GM21619 (cell line): Measurements from ENCODE around the gene RABGGTA.

ENCODE experiments used
- ATAC-seq: cut with Tn5 transposase; IDR thresholded peaks from one replicate; pipeline ENCODE4 v1.9.1; 2021; ENCODE audit not compliant: unreplicated experiment

Gene RABGGTA, protein sequence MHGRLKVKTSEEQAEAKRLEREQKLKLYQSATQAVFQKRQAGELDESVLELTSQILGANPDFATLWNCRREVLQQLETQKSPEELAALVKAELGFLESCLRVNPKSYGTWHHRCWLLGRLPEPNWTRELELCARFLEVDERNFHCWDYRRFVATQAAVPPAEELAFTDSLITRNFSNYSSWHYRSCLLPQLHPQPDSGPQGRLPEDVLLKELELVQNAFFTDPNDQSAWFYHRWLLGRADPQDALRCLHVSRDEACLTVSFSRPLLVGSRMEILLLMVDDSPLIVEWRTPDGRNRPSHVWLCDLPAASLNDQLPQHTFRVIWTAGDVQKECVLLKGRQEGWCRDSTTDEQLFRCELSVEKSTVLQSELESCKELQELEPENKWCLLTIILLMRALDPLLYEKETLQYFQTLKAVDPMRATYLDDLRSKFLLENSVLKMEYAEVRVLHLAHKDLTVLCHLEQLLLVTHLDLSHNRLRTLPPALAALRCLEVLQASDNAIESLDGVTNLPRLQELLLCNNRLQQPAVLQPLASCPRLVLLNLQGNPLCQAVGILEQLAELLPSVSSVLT

GRCh38 chr14:24271134-24271833 lies at the start of gene RABGGTA:
Gene RABGGTA, minus strand, starts transcription at chr14:24271597. Its CDS starts 482 bp downstream, at chr14:24271115.
- ATAC-seq, result peak; percentile 81

- ATAC-seq, result no peak
These were observed 45.9 kb upstream of the RABGGTA start for GRCh38 chr14:24317141-24317928.

DNA sequence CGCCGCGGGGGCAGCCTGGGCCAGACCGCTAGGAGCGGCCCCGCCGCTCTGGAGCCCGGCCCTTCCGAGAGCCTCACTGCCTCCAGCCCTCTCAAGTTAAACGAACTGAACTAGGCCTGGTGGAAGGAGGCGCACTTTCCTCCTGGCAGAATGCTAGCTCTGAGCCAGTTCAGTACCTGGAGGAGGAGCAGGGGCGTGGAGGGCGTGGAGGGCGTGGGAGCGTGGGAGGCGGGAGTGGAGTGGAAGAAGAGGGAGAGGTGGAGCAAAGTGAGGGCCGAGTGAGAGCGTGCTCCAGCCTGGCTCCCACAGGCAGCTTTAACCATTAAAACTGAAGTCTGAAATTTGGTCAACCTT lies 45.2 kb upstream of the RABGGTA start:
- no peak for ATAC-seq

DNA sequence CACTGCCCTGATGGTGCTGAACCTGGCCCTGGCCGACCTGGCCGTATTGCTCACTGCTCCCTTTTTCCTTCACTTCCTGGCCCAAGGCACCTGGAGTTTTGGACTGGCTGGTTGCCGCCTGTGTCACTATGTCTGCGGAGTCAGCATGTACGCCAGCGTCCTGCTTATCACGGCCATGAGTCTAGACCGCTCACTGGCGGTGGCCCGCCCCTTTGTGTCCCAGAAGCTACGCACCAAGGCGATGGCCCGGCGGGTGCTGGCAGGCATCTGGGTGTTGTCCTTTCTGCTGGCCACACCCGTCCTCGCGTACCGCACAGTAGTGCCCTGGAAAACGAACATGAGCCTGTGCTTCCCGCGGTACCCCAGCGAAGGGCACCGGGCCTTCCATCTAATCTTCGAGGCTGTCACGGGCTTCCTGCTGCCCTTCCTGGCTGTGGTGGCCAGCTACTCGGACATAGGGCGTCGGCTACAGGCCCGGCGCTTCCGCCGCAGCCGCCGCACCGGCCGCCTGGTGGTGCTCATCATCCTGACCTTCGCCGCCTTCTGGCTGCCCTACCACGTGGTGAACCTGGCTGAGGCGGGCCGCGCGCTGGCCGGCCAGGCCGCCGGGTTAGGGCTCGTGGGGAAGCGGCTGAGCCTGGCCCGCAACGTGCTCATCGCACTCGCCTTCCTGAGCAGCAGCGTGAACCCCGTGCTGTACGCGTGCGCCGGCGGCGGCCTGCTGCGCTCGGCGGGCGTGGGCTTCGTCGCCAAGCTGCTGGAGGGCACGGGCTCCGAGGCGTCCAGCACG lies 44.6 kb upstream of the RABGGTA start:
- no peak for ATAC-seq

DNA sequence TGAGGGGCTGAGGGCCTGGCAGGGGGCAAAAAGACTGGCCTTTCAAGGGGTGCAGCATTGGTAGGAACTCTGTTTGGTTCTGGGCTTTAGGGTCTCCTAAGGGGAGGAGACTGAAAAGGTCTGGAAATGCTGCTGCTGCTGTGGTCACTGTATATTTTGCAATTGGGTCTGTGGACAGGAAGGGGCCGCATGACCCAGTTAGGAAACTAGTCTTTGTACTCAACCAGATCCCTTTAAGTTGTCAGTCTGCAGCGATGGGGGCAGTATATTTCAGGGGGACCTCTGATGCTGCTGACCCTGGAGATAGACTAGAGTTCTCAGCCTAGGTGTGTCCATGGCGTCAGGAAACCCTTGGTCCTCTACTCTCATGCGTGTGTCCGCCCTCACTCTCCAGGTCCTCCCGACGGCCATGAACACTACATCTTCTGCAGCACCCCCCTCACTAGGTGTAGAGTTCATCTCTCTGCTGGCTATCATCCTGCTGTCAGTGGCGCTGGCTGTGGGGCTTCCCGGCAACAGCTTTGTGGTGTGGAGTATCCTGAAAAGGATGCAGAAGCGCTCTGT lies 43.9 kb upstream of the RABGGTA start:
- ATAC-seq, result no peak

DNA sequence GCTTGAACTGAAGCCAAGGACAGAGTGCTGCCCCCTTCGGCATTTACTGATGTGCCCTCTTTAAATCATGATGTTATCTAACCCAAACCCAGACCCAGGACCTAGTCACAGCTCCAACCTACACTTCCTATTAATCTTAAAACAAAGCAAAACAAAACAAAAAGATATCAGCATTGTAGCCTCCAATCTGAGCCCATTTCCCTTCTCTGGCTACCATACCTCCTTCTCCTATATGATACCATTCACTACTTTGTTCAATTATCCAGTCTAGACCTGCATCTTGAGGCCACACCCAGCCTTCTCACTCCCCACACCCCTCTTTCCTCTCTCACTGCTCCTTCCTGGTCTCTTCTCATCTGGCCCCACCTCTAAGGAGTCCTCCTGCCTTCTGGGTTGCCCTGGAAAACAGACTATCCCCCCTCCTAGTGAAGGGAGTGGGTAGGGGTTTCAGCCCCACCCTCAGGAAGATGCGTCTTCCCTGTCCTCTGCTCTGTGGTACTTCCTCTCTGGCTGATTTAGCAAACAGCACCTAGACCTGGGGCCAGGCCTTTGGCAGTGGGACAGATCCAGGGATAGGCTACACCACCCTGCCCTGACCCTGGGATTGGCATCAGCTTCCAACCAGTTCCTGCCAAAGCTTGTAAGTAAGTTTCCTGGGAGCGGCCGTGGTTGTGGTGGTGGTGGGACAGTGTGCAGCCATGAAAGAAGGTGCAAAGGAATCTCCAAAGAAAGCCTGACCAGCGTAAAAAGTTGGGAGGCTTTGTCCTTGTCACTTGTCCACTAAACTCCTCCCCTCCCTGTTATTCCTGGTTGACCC lies 43.2 kb upstream of the RABGGTA start:
- no peak for ATAC-seq

- no peak for ATAC-seq
These were observed 42.5 kb upstream of the RABGGTA start for GRCh38 chr14:24313913-24314312.

GRCh38 chr14:24312736-24313507 lies 41.5 kb upstream of the RABGGTA start:
- no peak for ATAC-seq

DNA sequence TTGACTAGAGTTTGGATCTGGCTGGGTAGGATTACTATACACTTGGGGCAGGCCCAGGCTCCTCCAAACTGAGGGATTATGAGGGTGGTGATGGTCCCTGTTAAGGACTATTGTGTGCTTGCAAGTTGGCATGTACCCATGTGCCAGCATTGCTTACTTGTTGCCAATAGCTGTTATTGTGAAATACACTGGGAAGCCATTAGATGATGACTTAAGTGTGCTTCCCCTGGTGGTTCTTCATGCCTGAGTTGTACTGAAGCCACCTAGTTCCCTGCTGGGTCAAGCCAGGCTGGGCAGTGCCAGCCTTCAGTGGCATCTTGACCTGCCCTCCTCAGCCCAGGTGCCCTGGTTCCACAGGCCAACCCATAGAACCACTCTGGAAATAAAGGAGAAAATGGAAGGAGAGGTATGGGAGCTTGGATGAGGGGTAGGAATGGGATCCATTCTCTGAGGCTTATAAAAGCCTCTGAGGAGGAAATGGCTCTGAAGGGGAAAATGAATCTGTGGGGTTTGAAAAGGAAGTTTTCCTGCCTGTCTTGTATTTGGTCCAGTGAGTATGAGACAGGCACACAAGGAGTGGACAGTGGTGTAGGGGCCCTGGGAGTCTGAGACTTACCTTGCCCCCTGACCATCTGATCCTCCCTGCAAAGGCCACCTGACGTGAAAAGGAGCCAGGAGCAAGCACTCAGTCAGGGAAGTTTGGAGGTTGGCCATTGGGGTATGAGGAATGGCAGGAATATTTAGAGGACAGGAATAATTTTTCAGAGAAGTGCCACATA lies 40.6 kb upstream of the RABGGTA start:
- ATAC-seq, result no peak

DNA sequence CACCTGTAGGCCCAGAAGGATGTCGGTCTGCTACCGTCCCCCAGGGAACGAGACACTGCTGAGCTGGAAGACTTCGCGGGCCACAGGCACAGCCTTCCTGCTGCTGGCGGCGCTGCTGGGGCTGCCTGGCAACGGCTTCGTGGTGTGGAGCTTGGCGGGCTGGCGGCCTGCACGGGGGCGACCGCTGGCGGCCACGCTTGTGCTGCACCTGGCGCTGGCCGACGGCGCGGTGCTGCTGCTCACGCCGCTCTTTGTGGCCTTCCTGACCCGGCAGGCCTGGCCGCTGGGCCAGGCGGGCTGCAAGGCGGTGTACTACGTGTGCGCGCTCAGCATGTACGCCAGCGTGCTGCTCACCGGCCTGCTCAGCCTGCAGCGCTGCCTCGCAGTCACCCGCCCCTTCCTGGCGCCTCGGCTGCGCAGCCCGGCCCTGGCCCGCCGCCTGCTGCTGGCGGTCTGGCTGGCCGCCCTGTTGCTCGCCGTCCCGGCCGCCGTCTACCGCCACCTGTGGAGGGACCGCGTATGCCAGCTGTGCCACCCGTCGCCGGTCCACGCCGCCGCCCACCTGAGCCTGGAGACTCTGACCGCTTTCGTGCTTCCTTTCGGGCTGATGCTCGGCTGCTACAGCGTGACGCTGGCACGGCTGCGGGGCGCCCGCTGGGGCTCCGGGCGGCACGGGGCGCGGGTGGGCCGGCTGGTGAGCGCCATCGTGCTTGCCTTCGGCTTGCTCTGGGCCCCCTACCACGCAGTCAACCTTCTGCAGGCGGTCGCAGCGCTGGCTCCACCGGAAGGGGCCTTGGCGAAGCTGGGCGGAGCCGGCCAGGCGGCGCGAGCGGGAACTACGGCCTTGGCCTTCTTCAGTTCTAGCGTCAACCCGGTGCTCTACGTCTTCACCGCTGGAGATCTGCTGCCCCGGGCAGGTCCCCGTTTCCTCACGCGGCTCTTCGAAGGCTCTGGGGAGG lies 39.5 kb upstream of the RABGGTA start, which contains the start of gene LTB4R:
TSS of gene LTB4R (plus strand) at position 857 of the 959 bp plus-strand sequence. CDS start 4,150 bp downstream, outside the sequence.
- ATAC-seq, result peak; percentile 54

DNA sequence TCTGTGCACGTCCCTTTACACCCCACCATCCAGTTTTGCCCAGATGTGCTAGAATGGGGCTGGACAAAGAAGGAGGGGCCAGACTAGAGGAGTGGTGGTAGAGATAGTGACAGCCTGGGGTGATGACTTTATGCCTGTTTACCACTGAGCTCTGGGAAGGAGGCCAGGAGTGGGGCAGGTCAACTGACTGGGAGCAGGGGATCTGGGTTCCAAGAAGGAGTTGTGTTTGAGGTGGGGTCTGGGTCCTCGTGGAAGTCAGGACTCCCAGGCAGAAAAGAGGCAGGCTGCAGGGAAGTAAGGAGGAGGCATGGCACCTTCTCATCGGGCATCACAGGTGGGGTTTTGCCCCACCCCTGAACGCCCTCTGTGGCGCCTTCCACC lies 38.9 kb upstream of the RABGGTA start:
- no peak for ATAC-seq

DNA sequence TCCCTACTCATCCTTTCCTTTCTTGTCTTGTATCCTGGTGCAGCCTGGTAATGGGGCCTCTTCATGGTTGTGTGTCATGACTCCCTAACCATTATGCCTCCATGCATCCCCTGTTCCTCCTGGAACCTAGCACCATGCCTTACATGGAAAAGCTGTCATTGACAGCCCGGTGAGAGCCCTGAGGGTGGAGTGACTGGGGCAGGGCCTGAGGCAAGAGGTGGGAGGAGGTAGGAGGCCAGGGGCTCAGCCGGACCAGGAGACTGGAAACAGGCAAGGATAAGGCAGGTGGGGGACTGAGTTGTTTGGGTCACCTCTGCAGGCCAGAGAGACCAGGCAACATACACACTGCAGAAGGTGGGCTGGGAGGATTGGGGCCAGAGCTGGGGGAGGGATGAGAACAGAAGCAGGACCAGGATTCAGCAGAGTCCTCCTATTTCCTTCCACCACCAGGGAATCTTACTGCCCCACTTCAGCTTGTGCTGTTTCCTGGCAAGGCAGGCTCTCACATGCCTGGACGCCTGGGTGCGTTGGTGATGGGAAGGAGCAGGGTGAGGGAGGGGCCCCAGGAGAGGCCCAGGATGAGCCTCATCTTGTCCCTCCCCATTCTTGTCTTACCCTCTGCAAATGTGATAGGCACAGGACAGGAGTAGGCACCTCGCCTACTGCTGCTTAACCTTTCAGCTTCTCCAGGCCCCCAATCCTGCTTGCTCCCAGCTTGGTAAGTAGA lies 38.3 kb upstream of the RABGGTA start, which contains the start of gene LTB4R2:
TSS of gene LTB4R2 (plus strand) at position 603 of the 727 bp plus-strand sequence. CDS start 525 bp downstream, outside the sequence.
- ATAC-seq, result no peak

DNA sequence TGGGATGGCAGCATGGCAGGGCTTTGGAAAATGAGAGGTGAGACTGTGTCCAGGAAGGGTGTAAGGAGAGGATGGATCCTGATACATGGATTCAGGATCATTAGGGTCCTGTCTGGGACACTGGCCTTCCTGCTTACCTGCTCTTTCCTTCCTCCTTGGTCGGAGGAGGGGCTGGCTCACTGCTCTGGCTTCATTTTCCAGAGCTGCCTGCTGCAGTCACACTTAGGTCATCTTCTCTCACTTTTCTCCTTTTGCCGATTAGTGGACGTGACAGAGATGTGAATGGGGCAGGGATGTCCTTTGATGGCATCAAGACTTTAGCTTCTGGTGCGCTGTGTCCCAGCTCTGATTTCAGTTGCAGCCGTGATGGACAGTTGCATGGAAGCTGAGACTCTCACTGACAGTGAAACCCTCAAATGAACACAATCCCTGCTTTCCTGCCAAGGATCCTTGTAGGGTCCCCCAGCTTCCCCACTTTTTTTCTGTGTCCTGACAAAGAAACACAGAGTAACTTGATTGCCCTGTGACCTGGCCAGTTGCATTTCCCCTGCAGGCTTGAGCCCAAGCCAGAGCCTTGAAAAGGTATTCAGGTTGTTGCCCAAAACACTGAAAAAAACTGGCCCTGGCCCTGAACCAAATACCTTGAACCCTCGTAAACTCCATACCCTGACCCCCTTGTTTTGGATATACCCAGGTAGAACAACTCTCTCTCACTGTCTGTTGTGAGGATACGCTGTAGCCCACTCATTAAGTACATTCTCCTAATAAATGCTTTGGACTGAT lies 37.1 kb upstream of the RABGGTA start:
- ATAC-seq, result no peak

GRCh38 chr14:24307575-24308341 lies 36.4 kb upstream of the RABGGTA start, which contains the start of gene CIDEB:
Gene CIDEB, minus strand, starts transcription at chr14:24307977. Its CDS starts 119 bp downstream, at chr14:24307858.
- ATAC-seq, result no peak
